GM18907 (cell line): ENCODE results near the gene MRPS35.

ENCODE experiments used
- ATAC-seq: cut with Tn5 transposase; IDR thresholded peaks from one replicate; pipeline ENCODE4 v1.9.1; 2021; ENCODE audit warnings: mild to moderate bottlenecking, moderate library complexity; ENCODE audit not compliant: unreplicated experiment

Gene MRPS35

DNA sequence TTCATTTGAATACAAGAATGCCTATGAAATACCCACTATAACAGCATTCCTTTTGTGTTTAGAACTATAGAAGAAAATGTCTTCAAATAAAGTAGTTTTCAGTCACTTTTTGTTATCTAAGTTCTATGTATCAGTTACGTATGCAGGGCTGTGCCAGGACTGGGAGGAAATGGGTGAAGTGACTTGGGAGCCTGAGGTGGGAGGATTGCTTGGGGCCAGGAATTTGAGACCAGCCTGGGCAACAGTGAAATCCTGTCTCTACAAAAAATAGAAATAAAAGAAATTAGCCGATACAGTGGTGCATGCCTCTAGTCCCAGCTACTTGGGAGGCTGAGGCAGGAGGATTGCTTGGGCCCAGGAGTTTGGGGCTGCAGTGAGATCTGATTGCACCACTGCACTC is 92.3 kb downstream of the MRPS35 start:
- ATAC-seq: no peak

DNA sequence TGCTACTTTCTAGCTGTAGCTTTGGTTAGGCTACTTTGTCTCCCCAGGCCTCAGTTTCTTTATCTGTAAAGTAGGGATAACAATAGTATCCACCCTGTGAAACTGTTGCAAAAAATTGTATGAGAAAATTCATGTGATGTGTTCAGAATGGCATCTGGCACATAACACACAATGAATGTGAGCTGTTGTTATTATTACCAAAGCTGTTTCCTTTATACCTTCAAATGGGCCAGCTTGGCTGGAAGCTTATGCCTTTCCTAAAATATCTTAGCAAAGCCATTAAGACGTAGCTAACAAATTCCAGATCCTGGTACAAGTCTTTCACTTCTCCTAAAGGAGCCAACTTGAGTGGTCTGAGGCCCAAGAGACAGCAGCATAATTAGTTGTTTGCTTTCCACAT is 94.6 kb downstream of the MRPS35 start:
- no peak for ATAC-seq
